ENCODE measurements around the gene JMY. TPM values are rescaled to one million over a fixed set of nuclear protein-coding genes. Genes with fewer than 3 reads are reported as not detected.

Gene JMY, protein sequence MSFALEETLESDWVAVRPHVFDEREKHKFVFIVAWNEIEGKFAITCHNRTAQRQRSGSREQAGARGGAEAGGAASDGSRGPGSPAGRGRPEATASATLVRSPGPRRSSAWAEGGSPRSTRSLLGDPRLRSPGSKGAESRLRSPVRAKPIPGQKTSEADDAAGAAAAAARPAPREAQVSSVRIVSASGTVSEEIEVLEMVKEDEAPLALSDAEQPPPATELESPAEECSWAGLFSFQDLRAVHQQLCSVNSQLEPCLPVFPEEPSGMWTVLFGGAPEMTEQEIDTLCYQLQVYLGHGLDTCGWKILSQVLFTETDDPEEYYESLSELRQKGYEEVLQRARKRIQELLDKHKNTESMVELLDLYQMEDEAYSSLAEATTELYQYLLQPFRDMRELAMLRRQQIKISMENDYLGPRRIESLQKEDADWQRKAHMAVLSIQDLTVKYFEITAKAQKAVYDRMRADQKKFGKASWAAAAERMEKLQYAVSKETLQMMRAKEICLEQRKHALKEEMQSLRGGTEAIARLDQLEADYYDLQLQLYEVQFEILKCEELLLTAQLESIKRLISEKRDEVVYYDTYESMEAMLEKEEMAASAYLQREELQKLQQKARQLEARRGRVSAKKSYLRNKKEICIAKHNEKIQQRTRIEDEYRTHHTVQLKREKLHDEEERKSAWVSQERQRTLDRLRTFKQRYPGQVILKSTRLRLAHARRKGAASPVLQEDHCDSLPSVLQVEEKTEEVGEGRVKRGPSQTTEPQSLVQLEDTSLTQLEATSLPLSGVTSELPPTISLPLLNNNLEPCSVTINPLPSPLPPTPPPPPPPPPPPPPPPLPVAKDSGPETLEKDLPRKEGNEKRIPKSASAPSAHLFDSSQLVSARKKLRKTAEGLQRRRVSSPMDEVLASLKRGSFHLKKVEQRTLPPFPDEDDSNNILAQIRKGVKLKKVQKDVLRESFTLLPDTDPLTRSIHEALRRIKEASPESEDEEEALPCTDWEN
- 1 to 10 TPM; 5.7 TPM for total RNA-seq

DNA sequence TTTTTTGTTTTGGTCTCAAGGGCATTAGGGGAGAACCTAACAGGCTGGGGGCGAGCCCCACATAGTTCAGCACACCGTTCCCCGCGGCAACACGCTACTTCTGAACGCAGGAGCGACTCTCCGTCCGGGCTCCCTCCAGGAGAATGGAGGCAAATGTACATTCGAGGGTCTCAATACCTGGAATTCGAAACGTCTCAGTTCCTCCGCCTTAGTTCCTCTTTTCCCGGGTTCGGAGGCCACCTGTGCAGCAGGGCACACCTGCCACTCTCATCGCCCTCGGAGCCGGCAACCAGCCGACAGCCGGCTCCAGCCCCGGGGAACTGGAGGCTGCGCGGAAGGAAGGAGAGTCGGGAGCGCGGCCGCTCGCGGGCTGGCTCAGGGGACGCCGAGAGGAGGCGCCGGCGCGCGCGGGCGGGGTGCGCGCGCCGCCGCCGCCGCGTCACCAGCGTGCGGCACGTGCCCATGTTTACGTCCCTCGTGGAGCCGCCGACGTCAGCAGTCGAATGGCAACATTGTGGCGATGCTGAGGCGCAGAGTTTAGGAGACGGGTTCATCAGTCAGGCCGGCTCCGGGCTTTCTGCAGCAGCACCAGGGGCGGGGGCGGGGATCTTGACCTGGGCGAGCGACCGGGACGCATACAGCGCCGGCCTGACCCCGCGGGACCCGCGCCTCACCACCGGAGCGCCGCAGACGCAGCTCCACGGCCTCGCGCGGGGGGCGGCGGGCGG is at the start of gene JMY:
JMY (plus strand) TSS at position 498 of the 728 bp plus-strand sequence. CDS start 520 bp downstream, outside the sequence.
- CTCF ChIA-PET: interaction anchor here (1.0 kb wide), 1 partner anchor 20 kb away, joined by 3 read pairs; no protein-coding TSS in a partner anchor
- POLR2A ChIA-PET: interaction anchor here (1.1 to 1.5 kb wide), 3 partner anchors 26 to 326 kb away, joined by 4 to 5 read pairs (median 4); no protein-coding TSS in a partner anchor

DNA sequence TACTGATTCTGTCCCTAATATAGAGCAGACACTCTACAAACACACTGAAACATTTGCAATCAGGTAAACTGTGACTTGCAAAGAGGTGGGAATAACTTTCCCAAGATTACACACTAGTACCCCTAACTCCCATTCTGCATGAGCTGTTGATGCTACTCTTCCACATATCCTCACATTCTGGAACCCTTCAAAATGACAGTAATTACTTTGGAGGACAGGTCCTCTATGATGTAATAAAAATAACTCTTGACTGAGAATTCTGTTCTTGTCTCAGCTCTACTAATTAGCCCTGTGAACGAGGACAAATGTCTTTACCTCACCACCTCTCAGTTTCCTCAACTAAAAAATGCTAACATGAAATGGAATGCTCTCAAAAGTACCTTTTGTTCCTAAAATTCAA is 49.5 kb upstream of the JMY start:
- CTCF ChIA-PET: no interaction called here
- POLR2A ChIA-PET: no interaction called here

DNA sequence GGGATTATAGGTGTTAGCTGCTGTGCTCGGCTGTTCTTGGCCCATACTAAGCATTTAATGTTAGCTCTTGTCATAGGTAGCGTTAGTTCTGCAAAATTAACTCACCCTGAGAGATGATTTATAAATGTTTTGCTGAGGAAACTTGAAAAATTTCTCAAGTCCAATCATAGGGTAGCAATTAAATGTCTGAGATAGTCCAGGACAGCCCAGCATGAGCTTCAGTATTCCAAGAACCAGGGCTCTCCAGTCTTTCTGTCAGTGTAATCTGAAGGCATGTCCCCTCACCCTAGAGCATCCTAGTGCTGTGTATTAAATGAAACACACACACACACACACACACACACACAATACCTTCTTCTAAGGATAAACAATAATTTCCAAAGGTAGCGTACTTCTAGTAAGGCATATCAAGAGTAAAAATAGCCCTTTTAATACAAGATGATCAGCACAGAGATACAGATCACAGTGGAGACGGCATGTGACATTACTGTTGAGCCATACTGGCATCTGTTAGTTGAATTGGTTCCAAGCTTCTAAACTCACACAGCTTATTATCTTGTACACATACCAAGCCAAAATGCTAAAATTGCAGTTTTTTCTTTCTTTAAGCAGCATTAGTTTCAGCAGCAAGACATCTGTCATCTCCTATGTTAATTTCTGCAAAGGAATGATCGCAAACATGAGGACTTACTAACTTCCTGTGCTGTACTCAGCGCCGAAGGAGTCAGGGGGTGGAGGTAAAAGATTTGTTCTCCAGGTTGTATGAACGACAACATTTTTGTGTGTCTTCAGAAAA is 46.3 kb upstream of the JMY start:
- ChIA-PET CTCF (no interaction called here), POLR2A (no interaction called here)

DNA sequence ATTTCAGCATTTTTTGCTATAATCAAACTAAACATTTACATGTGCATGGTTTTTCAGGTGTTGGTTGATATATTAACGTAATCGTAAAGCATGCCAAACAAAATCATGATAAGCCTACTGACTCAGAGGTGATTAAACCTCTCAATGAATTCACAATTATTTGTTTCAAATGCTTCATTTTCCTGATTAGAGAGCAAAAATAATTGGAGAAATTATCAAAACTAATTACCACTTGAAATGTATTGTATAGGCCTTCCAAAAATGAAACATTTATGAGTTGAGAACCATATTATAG is 45.7 kb upstream of the JMY start:
- CTCF ChIA-PET: no interaction called here
- POLR2A ChIA-PET: no interaction called here

DNA sequence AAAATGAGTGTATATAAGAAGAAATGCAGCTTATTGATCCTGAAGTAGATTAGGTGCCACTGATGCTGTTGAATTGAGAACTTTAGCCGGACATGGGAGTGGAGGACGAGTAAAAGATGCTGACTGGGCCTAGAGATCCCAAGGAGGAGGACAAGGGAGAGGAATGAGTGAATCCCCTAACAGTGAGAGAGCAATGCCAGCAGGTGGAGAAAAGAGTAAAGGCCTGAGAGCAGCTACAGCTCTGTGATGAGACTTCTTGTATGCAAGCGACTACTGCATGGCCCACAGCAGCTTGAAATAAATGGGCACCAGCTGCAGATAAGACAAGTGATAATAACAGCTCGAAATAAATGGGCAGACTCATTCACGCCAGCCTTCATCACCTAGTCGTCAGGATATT is 44.5 kb upstream of the JMY start:
- POLR2A ChIA-PET: no interaction called here
- CTCF ChIA-PET: interaction anchor here (0.7 to 0.8 kb wide), 3 partner anchors 58 to 908 kb away, joined by 3 to 4 read pairs (median 3); no protein-coding TSS in a partner anchor

DNA sequence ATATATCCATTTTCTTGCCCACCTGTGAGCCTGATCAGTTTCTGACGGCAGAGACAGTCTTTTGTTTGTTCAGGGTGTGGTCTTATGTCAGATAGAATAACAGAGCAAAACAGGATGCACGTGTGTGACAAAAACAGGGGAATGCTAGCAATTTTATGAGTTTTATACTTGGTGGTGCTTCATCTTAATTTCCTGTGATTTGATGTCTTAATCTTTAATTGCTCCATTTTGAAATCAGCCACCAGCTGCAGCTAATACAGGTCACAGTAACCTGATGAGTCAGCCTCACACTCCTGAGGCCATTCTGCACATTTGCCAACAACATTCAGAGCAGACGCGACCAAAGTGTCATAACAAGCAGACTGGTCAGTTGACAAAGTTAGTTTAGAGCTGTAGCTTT is 42.3 kb upstream of the JMY start:
- POLR2A ChIA-PET: no interaction called here
- CTCF ChIA-PET: no interaction called here

DNA sequence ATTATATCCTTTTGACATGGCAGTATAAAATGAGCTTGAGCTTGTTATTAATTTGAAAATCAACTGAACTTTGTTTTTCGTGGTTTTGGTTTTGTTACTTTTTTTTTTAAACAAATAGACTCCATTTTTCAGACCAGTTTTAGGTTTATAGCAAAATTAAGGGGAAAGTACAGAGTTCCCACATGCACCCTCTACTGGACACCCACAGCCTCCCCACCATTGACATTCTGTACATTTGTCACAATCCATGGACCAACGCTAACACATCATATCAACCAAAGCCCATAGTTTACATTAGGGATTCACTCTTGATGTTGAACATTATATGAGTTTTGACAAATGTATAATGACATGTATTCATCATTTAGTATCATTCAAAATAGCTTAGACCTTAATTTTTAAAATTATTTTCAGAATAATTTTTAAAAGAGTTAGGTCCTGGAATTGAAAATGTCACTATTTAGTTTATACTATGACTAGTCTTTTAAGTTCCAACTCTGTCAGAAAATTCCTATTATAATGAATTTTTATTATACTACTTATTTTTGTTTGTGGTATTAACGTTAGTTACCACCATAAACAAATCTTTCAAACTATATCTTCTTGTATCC is 35.3 kb upstream of the JMY start:
- ChIA-PET POLR2A (no interaction called here), CTCF (no interaction called here)

DNA sequence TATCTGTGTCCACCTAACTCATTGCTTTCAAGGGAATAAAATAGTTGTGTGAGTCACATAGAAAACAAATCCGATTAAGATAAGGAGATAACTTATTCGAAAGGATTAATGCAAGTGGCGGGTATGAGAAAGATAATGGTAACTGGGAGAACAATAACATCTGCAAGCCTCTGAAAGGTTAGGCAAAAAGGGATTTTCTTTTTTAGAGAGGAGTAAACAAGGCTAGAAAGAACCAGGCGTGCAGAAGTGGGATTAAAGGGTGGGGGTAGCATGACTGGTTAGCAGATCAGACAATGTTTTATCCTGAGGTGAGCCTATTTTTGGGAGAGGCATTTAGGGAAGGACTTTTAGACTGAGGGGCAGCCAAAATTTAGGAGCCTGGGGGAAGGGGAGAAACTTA is 34.7 kb upstream of the JMY start:
- POLR2A ChIA-PET: no interaction called here
- CTCF ChIA-PET: no interaction called here

DNA sequence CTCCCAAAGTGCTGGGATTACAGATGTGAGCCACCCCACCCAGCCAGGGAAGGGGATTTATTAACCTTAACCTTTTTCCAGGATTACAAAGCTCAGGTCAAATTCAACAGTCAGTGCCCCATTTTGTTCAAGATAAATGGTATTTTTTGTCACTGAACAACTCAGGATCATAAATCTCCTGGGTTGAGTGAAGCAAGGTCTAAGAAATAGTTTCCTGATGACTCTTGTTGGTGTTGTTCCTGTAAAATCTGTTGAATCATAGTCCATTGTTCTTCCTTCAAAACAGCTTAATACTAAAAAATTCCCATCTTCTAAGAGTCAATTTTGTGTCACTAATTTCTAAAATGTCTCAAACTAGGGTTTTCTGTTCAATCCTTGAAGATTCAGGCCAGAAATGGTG is 33.9 kb upstream of the JMY start:
- CTCF ChIA-PET: no interaction called here

DNA sequence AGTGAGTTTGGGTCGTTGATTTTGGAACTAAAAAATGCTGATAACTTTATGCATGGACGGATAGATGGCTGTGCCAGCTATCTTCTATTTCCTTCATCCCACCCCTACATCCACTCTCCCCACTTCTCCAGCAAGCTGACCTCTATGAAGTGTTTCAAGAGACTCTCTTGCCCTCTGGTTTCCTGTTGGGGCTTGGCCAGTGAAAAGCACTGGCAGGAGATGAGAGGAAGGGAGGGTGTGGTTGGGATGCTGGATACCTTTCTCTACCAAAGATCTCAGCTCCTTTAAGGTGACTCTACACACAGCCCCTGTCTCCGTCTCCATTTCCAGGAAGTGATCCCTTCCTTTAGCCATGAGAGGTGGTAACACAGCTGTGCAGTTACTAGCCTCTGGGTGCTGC is 30.0 kb upstream of the JMY start:
- POLR2A ChIA-PET: interaction anchor here (0.6 kb wide), 1 partner anchor 332 kb away, joined by 3 read pairs; no protein-coding TSS in a partner anchor
- CTCF ChIA-PET: no interaction called here

More for the DNA sequence above, 33.9 kb upstream of the JMY start:
- POLR2A ChIA-PET: no interaction called here

DNA sequence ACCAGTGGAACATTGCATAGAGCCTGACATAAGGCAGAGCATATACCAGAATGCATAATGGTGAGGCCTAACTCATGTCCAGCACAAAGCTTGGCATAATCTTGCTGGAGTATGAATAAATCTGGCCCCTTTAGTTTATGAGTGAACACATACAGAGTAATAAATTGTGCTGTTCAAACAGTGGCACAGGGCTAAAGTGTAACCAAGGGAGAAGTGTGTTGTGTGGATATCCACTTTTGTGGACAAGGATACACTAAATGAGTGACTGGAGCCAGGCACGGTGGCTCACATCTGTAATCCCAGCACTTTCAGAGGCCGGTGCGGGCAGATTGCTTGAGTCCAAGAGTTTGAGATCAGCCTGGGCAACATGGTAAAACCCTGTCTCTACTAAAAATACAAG is 29.4 kb upstream of the JMY start:
- ChIA-PET POLR2A (no interaction called here), CTCF (interaction anchor here (1.3 kb wide), 1 partner anchor 186 kb away, joined by 3 read pairs; no protein-coding TSS in a partner anchor)

DNA sequence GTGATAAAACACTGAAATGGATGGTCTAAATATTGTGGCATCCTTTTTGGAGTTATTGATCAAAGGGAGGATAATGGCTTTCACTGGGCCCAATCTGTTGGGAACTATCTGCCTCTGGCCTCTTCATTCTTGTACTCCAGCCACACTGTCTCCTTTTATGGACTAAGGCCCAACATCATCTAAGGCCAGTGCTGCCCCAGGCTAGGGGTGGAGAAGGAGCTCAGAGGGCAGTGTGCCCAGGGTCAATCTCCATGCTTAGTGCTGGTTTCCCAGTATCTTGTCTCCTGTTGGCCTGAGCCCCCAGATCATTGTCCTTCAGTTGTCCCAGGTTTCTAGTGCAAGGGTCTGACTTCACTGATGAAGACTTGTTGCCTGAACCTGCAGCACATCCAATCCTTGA is 26.4 kb upstream of the JMY start:
- CTCF ChIA-PET: no interaction called here
- POLR2A ChIA-PET: no interaction called here

DNA sequence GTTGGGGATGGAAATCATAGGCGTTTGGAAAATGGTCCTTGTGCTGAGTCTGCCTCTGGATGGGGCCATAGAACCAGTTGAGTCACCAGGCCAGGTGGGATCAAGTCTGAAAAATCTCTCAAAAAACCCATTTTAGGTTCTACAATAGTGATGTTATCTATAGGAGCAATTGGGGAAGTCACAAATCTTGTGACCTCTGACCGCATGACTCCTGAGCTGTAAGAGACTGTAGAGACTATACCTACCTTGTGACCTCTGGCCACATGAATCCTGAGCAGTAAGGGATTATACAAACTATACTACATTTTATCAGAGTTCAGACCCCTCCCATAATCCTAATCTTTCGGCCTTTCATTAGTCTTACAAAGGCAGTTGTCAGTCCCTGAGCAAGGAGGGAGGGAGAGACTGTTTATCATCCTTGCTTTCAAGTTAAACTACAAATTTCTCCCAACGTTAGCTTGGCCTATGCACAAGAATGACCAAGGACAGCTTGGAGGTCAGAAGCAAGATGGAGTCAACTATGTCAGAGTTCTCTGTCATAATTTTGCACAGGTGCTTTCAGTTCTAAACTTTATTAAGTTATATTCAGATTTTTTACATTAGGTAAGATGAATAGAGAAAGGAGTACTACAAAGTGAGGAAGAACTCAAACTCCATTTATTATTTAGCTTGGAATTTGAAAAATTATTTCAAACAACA is 11.5 kb upstream of the JMY start:
- ChIA-PET CTCF (no interaction called here), POLR2A (interaction anchor here (1.2 kb wide), 1 partner anchor 13 kb away, joined by 3 read pairs; no protein-coding TSS in a partner anchor)

DNA sequence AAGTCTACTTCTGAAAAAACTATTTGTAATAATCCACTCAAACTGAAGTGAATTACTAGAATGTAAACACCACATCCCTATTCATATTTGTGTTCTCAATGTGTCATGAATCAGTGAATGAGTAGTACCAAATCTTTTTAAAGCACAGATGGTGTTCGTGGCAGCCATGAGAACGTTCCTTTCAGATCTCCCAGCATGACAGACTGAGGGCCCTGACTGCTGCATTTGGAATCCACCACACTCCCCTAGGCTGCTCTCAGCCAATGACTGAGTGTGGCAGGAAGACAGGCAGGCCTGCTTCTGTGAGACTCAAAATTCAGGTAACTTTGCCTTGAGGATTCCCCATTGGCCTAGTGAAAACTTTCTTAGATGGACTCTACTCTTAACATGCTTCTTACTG is 10.9 kb upstream of the JMY start:
- ChIA-PET POLR2A (interaction anchor here (1.2 kb wide), 1 partner anchor 12 kb away, joined by 3 read pairs; no protein-coding TSS in a partner anchor), CTCF (no interaction called here)

DNA sequence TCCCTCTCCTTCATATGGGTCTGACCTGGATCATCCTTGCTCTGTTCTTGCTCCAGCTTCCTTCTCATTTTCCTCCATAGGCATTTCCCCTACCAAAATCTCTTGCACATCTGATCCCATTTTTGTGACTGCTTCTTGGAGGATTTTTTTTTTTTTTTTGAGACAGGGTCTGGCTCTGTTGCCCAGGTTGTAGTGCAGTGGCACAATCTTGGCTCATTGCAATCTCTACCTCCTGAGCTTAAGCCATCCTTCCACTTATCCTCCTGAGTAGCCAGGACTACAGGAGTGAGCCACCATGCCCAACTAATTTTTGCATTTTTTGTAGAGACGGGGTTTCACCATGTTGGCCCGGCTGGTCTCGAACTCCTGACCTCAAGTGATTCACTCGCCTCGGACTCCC is 10.5 kb upstream of the JMY start:
- ChIA-PET POLR2A (interaction anchor here (1.2 kb wide), 1 partner anchor 12 kb away, joined by 3 read pairs; no protein-coding TSS in a partner anchor), CTCF (no interaction called here)

DNA sequence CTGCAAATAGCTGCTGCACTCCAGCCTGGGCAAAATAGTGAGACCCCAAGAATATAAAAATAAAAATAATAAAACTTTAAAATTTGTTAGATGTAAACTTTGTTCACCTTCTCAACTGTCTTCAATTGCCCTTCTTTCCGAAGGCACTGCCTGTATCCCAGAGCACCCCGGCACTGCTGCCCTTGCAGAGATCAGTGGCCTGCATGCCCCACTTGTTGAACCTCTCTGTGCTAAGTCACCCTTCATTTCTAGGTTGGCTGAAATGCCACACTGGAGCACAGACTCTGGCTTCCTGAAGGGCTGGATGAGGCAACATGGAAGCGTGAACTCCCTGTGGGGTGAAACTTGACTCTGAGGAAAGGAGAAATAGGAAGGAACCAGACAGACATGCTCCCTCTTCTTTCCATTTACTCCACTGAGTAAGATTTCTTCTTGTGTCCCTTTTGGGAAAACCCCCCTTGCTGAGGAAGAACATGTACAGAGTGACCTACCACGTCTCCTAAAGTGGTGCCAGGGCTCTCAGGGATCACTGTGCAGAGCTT is 8.4 kb upstream of the JMY start:
- ChIA-PET POLR2A (interaction anchor here (0.5 kb wide), 1 partner anchor 228 kb away, joined by 3 read pairs; no protein-coding TSS in a partner anchor), CTCF (no interaction called here)

DNA sequence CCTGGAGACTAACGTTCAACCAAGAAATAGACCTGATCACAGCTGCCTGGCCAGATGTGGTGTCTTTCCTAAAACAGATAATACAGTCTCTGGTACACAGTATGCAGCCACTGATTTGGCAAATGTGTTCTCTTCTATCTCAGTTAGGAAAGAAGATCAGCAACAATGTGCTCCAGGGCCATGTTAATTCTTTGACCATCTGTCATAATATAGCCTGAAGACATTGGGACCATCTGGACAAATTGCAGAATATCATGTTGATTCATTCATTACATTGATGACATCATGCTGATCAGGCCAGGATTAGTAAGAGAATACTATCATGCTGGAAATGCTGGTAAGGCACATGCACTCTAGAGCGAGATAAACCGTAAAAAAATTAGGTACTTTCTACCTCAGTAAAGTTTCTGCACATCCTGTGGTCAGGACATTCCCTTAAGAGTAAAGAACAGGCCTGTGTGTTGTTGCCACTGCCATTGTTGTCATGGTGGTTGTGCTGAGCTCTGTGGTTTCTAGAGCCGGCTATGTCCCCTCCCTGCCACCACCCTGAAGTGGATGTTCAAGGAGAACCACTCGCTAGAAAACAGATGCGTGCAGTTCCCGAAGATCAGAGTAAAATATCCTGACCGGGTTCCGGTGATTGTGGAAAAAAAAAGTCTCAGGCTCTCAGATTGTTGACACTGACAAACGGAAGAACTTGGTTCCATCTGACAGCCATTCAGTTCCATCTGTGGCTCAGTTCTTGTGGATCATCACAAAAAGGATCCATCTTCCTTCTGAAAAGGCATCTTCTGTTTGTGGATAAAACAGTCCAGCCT is 6.4 kb upstream of the JMY start:
- ChIA-PET POLR2A (interaction anchor here (0.6 kb wide), 1 partner anchor 1041 kb away, joined by 3 read pairs; no protein-coding TSS in a partner anchor), CTCF (no interaction called here)

Measured in activated CD8-positive, alpha-beta memory T cell treated with anti-CD3 and anti-CD28 coated beads for 36 hours (primary cell).